ENCODE measurements around the gene KCTD3. TPM values are rescaled to one million over a fixed set of nuclear protein-coding genes. Genes with fewer than 3 reads are reported as not detected.

KCTD3 gene
- total RNA-seq, 3 donors from 2014 or later, result 42.2 to 73.5 (median 43.1) TPM

GRCh38 chr1:215530401-215530984, 36.6 kb upstream of the KCTD3 start:
- Histone ChIP-seq H3K9me3 (no peaks in the 10 kb centered on the region), H3K4me1 (ENCODE audit: low read depth) (no peaks in the 10 kb centered on the region), H3K4me3 (no peak overlapping the region), H3K36me3 (ENCODE audit: low read depth) (no peaks in the 10 kb centered on the region)
- DNase-seq, result no peak
- intact Hi-C loops (cut with DNase I, micrococcal nuclease), result no loop called here
- ATAC-seq, result no peak
- TF ChIP-seq CTCF (IDR thresholded peaks at IDR 0.05), result no peak

GRCh38 chr1:215539803-215540570, 27.1 kb upstream of the KCTD3 start:
- no peak for TF ChIP-seq CTCF (IDR thresholded peaks at IDR 0.05)
- Histone ChIP-seq H3K4me3 (no peak overlapping the region), H3K9me3 (no peaks in the 10 kb centered on the region), H3K4me1 (ENCODE audit: low read depth) (peaks cover 2% of the 10 kb centered on the region), H3K36me3 (ENCODE audit: low read depth) (no peaks in the 10 kb centered on the region)
- ATAC-seq, result no peak
- DNase-seq, result peak in 1 of 3 donors; percentile 33
- intact Hi-C loops (cut with DNase I, micrococcal nuclease), result no loop called here

- no peak for DNase-seq
- no peak overlapping the region for H3K4me3 ChIP-seq
- ATAC-seq, result no peak
- no peaks in the 10 kb centered on the region for H3K36me3 ChIP-seq (ENCODE audit: low read depth)
- H3K4me1 ChIP-seq (ENCODE audit: low read depth), result peaks cover 2% of the 10 kb centered on the region
- intact Hi-C loops (cut with DNase I, micrococcal nuclease), result no loop called here
- TF ChIP-seq CTCF (IDR thresholded peaks at IDR 0.05), result no peak
- no peaks in the 10 kb centered on the region for H3K9me3 ChIP-seq
Observed at GRCh38 chr1:215542301-215542700, 24.8 kb upstream of the KCTD3 start.

GRCh38 chr1:215543191-215543606, 23.9 kb upstream of the KCTD3 start:
- Histone ChIP-seq H3K9me3 (no peaks in the 10 kb centered on the region), H3K4me3 (no peak overlapping the region), H3K36me3 (ENCODE audit: low read depth) (no peaks in the 10 kb centered on the region), H3K4me1 (ENCODE audit: low read depth) (peaks cover 2% of the 10 kb centered on the region)
- TF ChIP-seq CTCF (IDR thresholded peaks at IDR 0.05), result no peak
- ATAC-seq, result peak; percentile 90
- DNase-seq, result peak in 1 of 3 donors; percentile 16
- intact Hi-C loops (cut with DNase I, micrococcal nuclease), result no loop called here

- DNase-seq (no peak), ATAC-seq (no peak)
- H3K4me1 ChIP-seq (ENCODE audit: low read depth), result peaks cover 2% of the 10 kb centered on the region
Observed at GRCh38 chr1:215543806-215544205, 23.3 kb upstream of the KCTD3 start.

More at GRCh38 chr1:215543806-215544205, 23.3 kb upstream of the KCTD3 start:
- Histone ChIP-seq H3K9me3 (no peaks in the 10 kb centered on the region), H3K4me3 (no peak overlapping the region), H3K36me3 (ENCODE audit: low read depth) (no peaks in the 10 kb centered on the region)
- TF ChIP-seq CTCF (IDR thresholded peaks at IDR 0.05), result no peak
- intact Hi-C loops (cut with DNase I, micrococcal nuclease), result no loop called here

Data from mucosa of descending colon (tissue), 3 donors.